ENCODE measurements around the gene NDUFV3.
"Not testable (repeated sequence)": the region's sequence is repeated elsewhere in the genome, so short reads cannot be mapped to it uniquely, and the experiment has no call there.

The NDUFV3 gene

GRCh38 chr21:42892931-42893755 lies at the start of gene NDUFV3:
Gene NDUFV3 (plus strand): TSS chr21:42893309. CDS start chr21:42893334, 25 bp downstream.
- DNase-seq (ENCODE audit: low read depth) = peak; percentile 100

GRCh38 chr21:42844411-42845113 lies 48.5 kb upstream of the NDUFV3 start:
- no peak for DNase-seq (ENCODE audit: low read depth)

GRCh38 chr21:42845296-42845965 lies 47.7 kb upstream of the NDUFV3 start:
- DNase-seq (ENCODE audit: low read depth) = no peak

- DNase-seq (ENCODE audit: low read depth) = no peak
Observed at GRCh38 chr21:42846221-42846620, 46.9 kb upstream of the NDUFV3 start.

GRCh38 chr21:42847051-42847707 lies 45.9 kb upstream of the NDUFV3 start:
- no peak for DNase-seq (ENCODE audit: low read depth)

- no peak for DNase-seq (ENCODE audit: low read depth)
Observed at GRCh38 chr21:42847726-42848125, 45.4 kb upstream of the NDUFV3 start.

- DNase-seq (ENCODE audit: low read depth) = not testable (repeated sequence)
Observed at GRCh38 chr21:42848144-42848931, 44.8 kb upstream of the NDUFV3 start.

- no peak for DNase-seq (ENCODE audit: low read depth)
Observed at GRCh38 chr21:42848932-42849758, 44.0 kb upstream of the NDUFV3 start.

GRCh38 chr21:42849759-42850412 lies 43.2 kb upstream of the NDUFV3 start:
- no peak for DNase-seq (ENCODE audit: low read depth)

GRCh38 chr21:42850463-42850862 lies 42.6 kb upstream of the NDUFV3 start:
- DNase-seq (ENCODE audit: low read depth) = no peak

- DNase-seq (ENCODE audit: low read depth) = no peak
Observed at GRCh38 chr21:42850866-42851391, 42.2 kb upstream of the NDUFV3 start.

- no peak for DNase-seq (ENCODE audit: low read depth)
Observed at GRCh38 chr21:42851812-42852665, 41.1 kb upstream of the NDUFV3 start.

GRCh38 chr21:42852925-42853570 lies 40.1 kb upstream of the NDUFV3 start:
- no peak for DNase-seq (ENCODE audit: low read depth)

- DNase-seq (ENCODE audit: low read depth) = no peak
Observed at GRCh38 chr21:42853621-42854020, 39.5 kb upstream of the NDUFV3 start.

GRCh38 chr21:42854246-42855010 lies 38.7 kb upstream of the NDUFV3 start:
- no peak for DNase-seq (ENCODE audit: low read depth)

GRCh38 chr21:42855171-42855936 lies 37.8 kb upstream of the NDUFV3 start:
- no peak for DNase-seq (ENCODE audit: low read depth)

- no peak for DNase-seq (ENCODE audit: low read depth)
Observed at GRCh38 chr21:42855937-42856335, 37.2 kb upstream of the NDUFV3 start.
